ENCODE data around the gene FFAR1.
A peak's percentile ranks its signal among the peaks of the same experiment; 100 is the strongest.

FFAR1 gene

GRCh38 chr19:35381926-35382325 is 34.2 kb downstream of the FFAR1 start:
- H3K36me3 ChIP-seq (ENCODE audit: control insufficient read depth in 4 of 4, insufficient read depth in 4 of 4, low read length in 3 of 4): no peaks in the 10 kb centered on the region
- ChIA-PET POLR2A (no interaction called here), CTCF (no interaction called here)
- 97% methylated on average over 5 of the region's 6 CpGs for WGBS (ENCODE audit: insufficient coverage)
- no peak overlapping the region for H3K27ac ChIP-seq (ENCODE audit: insufficient read depth in 1 of 2, low read depth in 1 of 2, low read length in 2 of 2, poor library complexity in 1 of 2, severe bottlenecking in 2 of 2)
- H3K4me3 ChIP-seq (ENCODE audit: control insufficient read depth in 1 of 7, extremely low read depth in 1 of 7, insufficient read depth in 4 of 7, low read depth in 2 of 7, low read length in 6 of 7): no peak overlapping the region
- H3K4me1 ChIP-seq (ENCODE audit: control extremely low read depth in 1 of 4, control insufficient read depth in 4 of 4, insufficient read depth in 4 of 4, low read length in 3 of 4): no peaks in the 10 kb centered on the region
- no peak for DNase-seq
- H3K27me3 ChIP-seq (replicated peaks in 2 of 5; ENCODE audit: control insufficient read depth in 4 of 5, insufficient read depth in 5 of 5, low read length in 4 of 5): peaks cover 0 to 6% (median 3%) of the 10 kb centered on the region in 5 experiments
- H3K9me3 ChIP-seq (ENCODE audit: control extremely low read depth in 1 of 5, control insufficient read depth in 4 of 5, insufficient read depth in 2 of 5, low read depth in 1 of 5, low read length in 4 of 5): peaks cover 0 to 9% (median 4%) of the 10 kb centered on the region in 5 experiments

GRCh38 chr19:35383536-35383935 is 35.8 kb downstream of the FFAR1 start:
- no peak for DNase-seq
- 100% methylated on average over 2 of the region's 2 CpGs for WGBS (ENCODE audit: insufficient coverage)
- Histone ChIP-seq H3K9me3 (ENCODE audit: control extremely low read depth in 1 of 5, control insufficient read depth in 4 of 5, insufficient read depth in 2 of 5, low read depth in 1 of 5, low read length in 4 of 5) (peaks cover 0 to 9% (median 4%) of the 10 kb centered on the region in 5 experiments), H3K4me1 (ENCODE audit: control extremely low read depth in 1 of 4, control insufficient read depth in 4 of 4, insufficient read depth in 4 of 4, low read length in 3 of 4) (no peaks in the 10 kb centered on the region), H3K4me3 (ENCODE audit: control insufficient read depth in 1 of 7, extremely low read depth in 1 of 7, insufficient read depth in 4 of 7, low read depth in 2 of 7, low read length in 6 of 7) (no peak overlapping the region), H3K27ac (ENCODE audit: insufficient read depth in 1 of 2, low read depth in 1 of 2, low read length in 2 of 2, poor library complexity in 1 of 2, severe bottlenecking in 2 of 2) (no peak overlapping the region), H3K36me3 (ENCODE audit: control insufficient read depth in 4 of 4, insufficient read depth in 4 of 4, low read length in 3 of 4) (no peaks in the 10 kb centered on the region), H3K27me3 (replicated peaks in 2 of 5; ENCODE audit: control insufficient read depth in 4 of 5, insufficient read depth in 5 of 5, low read length in 4 of 5) (peaks cover 0 to 6% (median 3%) of the 10 kb centered on the region in 5 experiments)
- CTCF ChIA-PET: no interaction called here
- POLR2A ChIA-PET: no interaction called here

- Histone ChIP-seq H3K36me3 (ENCODE audit: control insufficient read depth in 4 of 4, insufficient read depth in 4 of 4, low read length in 3 of 4) (no peaks in the 10 kb centered on the region), H3K27ac (ENCODE audit: insufficient read depth in 1 of 2, low read depth in 1 of 2, low read length in 2 of 2, poor library complexity in 1 of 2, severe bottlenecking in 2 of 2) (no peak overlapping the region), H3K4me3 (ENCODE audit: control insufficient read depth in 1 of 7, extremely low read depth in 1 of 7, insufficient read depth in 4 of 7, low read depth in 2 of 7, low read length in 6 of 7) (no peak overlapping the region), H3K4me1 (ENCODE audit: control extremely low read depth in 1 of 4, control insufficient read depth in 4 of 4, insufficient read depth in 4 of 4, low read length in 3 of 4) (peaks cover 0 to 6% (median 5%) of the 10 kb centered on the region in 4 experiments), H3K27me3 (replicated peaks in 2 of 5; ENCODE audit: control insufficient read depth in 4 of 5, insufficient read depth in 5 of 5, low read length in 4 of 5) (no peaks in the 10 kb centered on the region), H3K9me3 (ENCODE audit: control extremely low read depth in 1 of 5, control insufficient read depth in 4 of 5, insufficient read depth in 2 of 5, low read depth in 1 of 5, low read length in 4 of 5) (peaks cover 0 to 9% (median 4%) of the 10 kb centered on the region in 5 experiments)
- ChIA-PET POLR2A (no interaction called here), CTCF (interaction anchor here (0.7 kb wide), 1 partner anchor 80 kb away, joined by 3 read pairs; no protein-coding TSS in a partner anchor)
- no peak for DNase-seq
- WGBS (ENCODE audit: insufficient coverage): 92% methylated on average over 5 of the region's 6 CpGs
Measured at GRCh38 chr19:35388277-35389054, 40.8 kb downstream of the FFAR1 start.

- ChIA-PET POLR2A (no interaction called here), CTCF (no interaction called here)
- no peaks in the 10 kb centered on the region for H3K27me3 ChIP-seq (replicated peaks in 2 of 5; ENCODE audit: control insufficient read depth in 4 of 5, insufficient read depth in 5 of 5, low read length in 4 of 5)
- WGBS (ENCODE audit: insufficient coverage): 71% methylated on average over 4 of the region's 6 CpGs
- H3K9me3 ChIP-seq (ENCODE audit: control extremely low read depth in 1 of 5, control insufficient read depth in 4 of 5, insufficient read depth in 2 of 5, low read depth in 1 of 5, low read length in 4 of 5): peaks cover 0 to 9% (median 4%) of the 10 kb centered on the region in 5 experiments
- DNase-seq: no peak
- no peaks in the 10 kb centered on the region for H3K36me3 ChIP-seq (ENCODE audit: control insufficient read depth in 4 of 4, insufficient read depth in 4 of 4, low read length in 3 of 4)
- H3K4me1 ChIP-seq (ENCODE audit: control extremely low read depth in 1 of 4, control insufficient read depth in 4 of 4, insufficient read depth in 4 of 4, low read length in 3 of 4): peaks cover 0 to 10% (median 7%) of the 10 kb centered on the region in 4 experiments
- no peak overlapping the region for H3K4me3 ChIP-seq (ENCODE audit: control insufficient read depth in 1 of 7, extremely low read depth in 1 of 7, insufficient read depth in 4 of 7, low read depth in 2 of 7, low read length in 6 of 7)
- H3K27ac ChIP-seq (ENCODE audit: insufficient read depth in 1 of 2, low read depth in 1 of 2, low read length in 2 of 2, poor library complexity in 1 of 2, severe bottlenecking in 2 of 2): no peak overlapping the region
Measured at GRCh38 chr19:35389192-35389861, 41.6 kb downstream of the FFAR1 start.

- Histone ChIP-seq H3K27me3 (replicated peaks in 2 of 5; ENCODE audit: control insufficient read depth in 4 of 5, insufficient read depth in 5 of 5, low read length in 4 of 5) (no peaks in the 10 kb centered on the region), H3K36me3 (ENCODE audit: control insufficient read depth in 4 of 4, insufficient read depth in 4 of 4, low read length in 3 of 4) (no peaks in the 10 kb centered on the region), H3K4me1 (ENCODE audit: control extremely low read depth in 1 of 4, control insufficient read depth in 4 of 4, insufficient read depth in 4 of 4, low read length in 3 of 4) (peaks cover 0 to 10% (median 7%) of the 10 kb centered on the region in 4 experiments), H3K9me3 (ENCODE audit: control extremely low read depth in 1 of 5, control insufficient read depth in 4 of 5, insufficient read depth in 2 of 5, low read depth in 1 of 5, low read length in 4 of 5) (no peaks in the 10 kb centered on the region), H3K27ac (ENCODE audit: insufficient read depth in 1 of 2, low read depth in 1 of 2, low read length in 2 of 2, poor library complexity in 1 of 2, severe bottlenecking in 2 of 2) (no peak overlapping the region), H3K4me3 (ENCODE audit: control insufficient read depth in 1 of 7, extremely low read depth in 1 of 7, insufficient read depth in 4 of 7, low read depth in 2 of 7, low read length in 6 of 7) (no peak overlapping the region)
- WGBS (ENCODE audit: insufficient coverage): 38% methylated on average over 5 of the region's 5 CpGs
- POLR2A ChIA-PET: no interaction called here
- CTCF ChIA-PET: no interaction called here
- DNase-seq: peak in 2 of 3 donors; percentile 51 to 53
Measured at GRCh38 chr19:35392742-35393715, 45.3 kb downstream of the FFAR1 start.

GRCh38 chr19:35395382-35396199 is 47.9 kb downstream of the FFAR1 start:
- no peaks in the 10 kb centered on the region for H3K27me3 ChIP-seq (replicated peaks in 2 of 5; ENCODE audit: control insufficient read depth in 4 of 5, insufficient read depth in 5 of 5, low read length in 4 of 5)
- 95% methylated on average over 10 of the region's 19 CpGs for WGBS (ENCODE audit: insufficient coverage)
- no peak overlapping the region for H3K27ac ChIP-seq (ENCODE audit: insufficient read depth in 1 of 2, low read depth in 1 of 2, low read length in 2 of 2, poor library complexity in 1 of 2, severe bottlenecking in 2 of 2)
- no peaks in the 10 kb centered on the region for H3K36me3 ChIP-seq (ENCODE audit: control insufficient read depth in 4 of 4, insufficient read depth in 4 of 4, low read length in 3 of 4)
- H3K4me1 ChIP-seq (ENCODE audit: control extremely low read depth in 1 of 4, control insufficient read depth in 4 of 4, insufficient read depth in 4 of 4, low read length in 3 of 4): peaks cover 0 to 10% (median 7%) of the 10 kb centered on the region in 4 experiments
- H3K9me3 ChIP-seq (ENCODE audit: control extremely low read depth in 1 of 5, control insufficient read depth in 4 of 5, insufficient read depth in 2 of 5, low read depth in 1 of 5, low read length in 4 of 5): no peaks in the 10 kb centered on the region
- no peak for DNase-seq
- ChIA-PET POLR2A (no interaction called here), CTCF (no interaction called here)
- H3K4me3 ChIP-seq (ENCODE audit: control insufficient read depth in 1 of 7, extremely low read depth in 1 of 7, insufficient read depth in 4 of 7, low read depth in 2 of 7, low read length in 6 of 7): no peak overlapping the region
